HepG2 (cell line): Measurements from ENCODE around the gene FLAD1.
"Not testable (repeated sequence)": the region's sequence is repeated elsewhere in the genome, so short reads cannot be mapped to it uniquely, and the experiment has no call there.

Source experiments
- BRD4 ChIP-seq: sonication (generic); formaldehyde crosslinking; IDR thresholded peaks from 2 replicates; pipeline ENCODE4 v1.4.0; 2020; ENCODE audit warnings: missing genetic modification reagents
- ELF4 ChIP-seq: sonication (generic); formaldehyde crosslinking; IDR thresholded peaks from 2 replicates; pipeline ENCODE4 v1.5.0; 2020; ENCODE audit warnings: missing genetic modification reagents, mild to moderate bottlenecking, moderate library complexity, borderline replicate concordance
- FOXM1 ChIP-seq: sonication (generic); formaldehyde crosslinking; IDR thresholded peaks from 2 replicates; pipeline ENCODE4 v1.5.0; 2020; ENCODE audit warnings: missing genetic modification reagents
- HDAC1 ChIP-seq: sonication (generic); formaldehyde crosslinking; IDR thresholded peaks from 2 replicates; pipeline ENCODE4 v1.5.1; 2020; ENCODE audit warnings: mild to moderate bottlenecking, missing genetic modification reagents
- POLR2A ChIP-seq, 2 experiments: IDR thresholded peaks; 2 replicates each; pipeline ENCODE4 v1.6.1; 2011; ENCODE audit warnings: low read depth in 2 of 2, low read length in 2 of 2, mild to moderate bottlenecking in 1 of 2, moderate library complexity in 1 of 2; ENCODE audit not compliant: insufficient read depth in 1 of 2
- POLR2AphosphoS5 ChIP-seq: IDR thresholded peaks from 2 replicates; pipeline ENCODE4 v1.6.1; 2012; ENCODE audit warnings: low read depth, low read length
- SP1 ChIP-seq, 2 experiments: fragments of 450-650 bp in 1 of 2; sonication (generic) in 1 of 2; formaldehyde crosslinking in 1 of 2; IDR thresholded peaks; 2 replicates each; pipeline versions ENCODE4 v1.4.0 to v1.6.1; 2016 to 2020; ENCODE audit warnings: missing genetic modification reagents in 1 of 2
- TF ChIP-seq, protein P1 (sequence below): sonication (generic); formaldehyde crosslinking; IDR thresholded peaks from 2 replicates; pipeline ENCODE4 v1.4.0; 2020; ENCODE audit warnings: mild to moderate bottlenecking, missing genetic modification reagents, borderline replicate concordance
- TF ChIP-seq, protein P2 (sequence below): IDR thresholded peaks from 2 replicates; pipeline ENCODE4 v1.6.1; 2016; ENCODE audit warnings: mild to moderate bottlenecking

DNA sequence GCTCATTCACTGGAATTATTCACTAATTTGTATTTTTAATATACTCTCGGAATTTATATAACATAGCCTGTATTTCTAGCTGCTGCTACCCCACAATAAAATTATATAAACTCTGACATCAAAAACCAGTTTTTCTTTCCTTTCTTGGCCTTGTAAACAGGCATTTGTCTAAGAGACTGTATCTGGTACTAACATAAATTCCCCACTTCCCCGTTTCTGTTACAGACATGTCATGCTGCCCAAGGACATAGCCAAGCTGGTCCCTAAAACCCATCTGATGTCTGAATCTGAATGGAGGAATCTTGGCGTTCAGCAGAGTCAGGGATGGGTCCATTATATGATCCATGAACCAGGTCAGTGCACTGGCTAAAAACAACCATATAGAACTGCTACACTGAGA lies 5.4 kb upstream of the FLAD1 start:
- TF ChIP-seq SP1 (IDR thresholded peaks at IDR 0.05); SP1 (CRISPR knock-in tag; IDR thresholded peaks at IDR 0.05); FOXM1; HDAC1; ELF4; POLR2A (IDR thresholded peaks at IDR 0.05; ENCODE audit: insufficient read depth in 1 of 2, low read depth in 2 of 2, low read length in 2 of 2); BRD4 (CRISPR knock-in tag); POLR2AphosphoS5: not testable (repeated sequence)
- TF ChIP-seq, protein P1, sequence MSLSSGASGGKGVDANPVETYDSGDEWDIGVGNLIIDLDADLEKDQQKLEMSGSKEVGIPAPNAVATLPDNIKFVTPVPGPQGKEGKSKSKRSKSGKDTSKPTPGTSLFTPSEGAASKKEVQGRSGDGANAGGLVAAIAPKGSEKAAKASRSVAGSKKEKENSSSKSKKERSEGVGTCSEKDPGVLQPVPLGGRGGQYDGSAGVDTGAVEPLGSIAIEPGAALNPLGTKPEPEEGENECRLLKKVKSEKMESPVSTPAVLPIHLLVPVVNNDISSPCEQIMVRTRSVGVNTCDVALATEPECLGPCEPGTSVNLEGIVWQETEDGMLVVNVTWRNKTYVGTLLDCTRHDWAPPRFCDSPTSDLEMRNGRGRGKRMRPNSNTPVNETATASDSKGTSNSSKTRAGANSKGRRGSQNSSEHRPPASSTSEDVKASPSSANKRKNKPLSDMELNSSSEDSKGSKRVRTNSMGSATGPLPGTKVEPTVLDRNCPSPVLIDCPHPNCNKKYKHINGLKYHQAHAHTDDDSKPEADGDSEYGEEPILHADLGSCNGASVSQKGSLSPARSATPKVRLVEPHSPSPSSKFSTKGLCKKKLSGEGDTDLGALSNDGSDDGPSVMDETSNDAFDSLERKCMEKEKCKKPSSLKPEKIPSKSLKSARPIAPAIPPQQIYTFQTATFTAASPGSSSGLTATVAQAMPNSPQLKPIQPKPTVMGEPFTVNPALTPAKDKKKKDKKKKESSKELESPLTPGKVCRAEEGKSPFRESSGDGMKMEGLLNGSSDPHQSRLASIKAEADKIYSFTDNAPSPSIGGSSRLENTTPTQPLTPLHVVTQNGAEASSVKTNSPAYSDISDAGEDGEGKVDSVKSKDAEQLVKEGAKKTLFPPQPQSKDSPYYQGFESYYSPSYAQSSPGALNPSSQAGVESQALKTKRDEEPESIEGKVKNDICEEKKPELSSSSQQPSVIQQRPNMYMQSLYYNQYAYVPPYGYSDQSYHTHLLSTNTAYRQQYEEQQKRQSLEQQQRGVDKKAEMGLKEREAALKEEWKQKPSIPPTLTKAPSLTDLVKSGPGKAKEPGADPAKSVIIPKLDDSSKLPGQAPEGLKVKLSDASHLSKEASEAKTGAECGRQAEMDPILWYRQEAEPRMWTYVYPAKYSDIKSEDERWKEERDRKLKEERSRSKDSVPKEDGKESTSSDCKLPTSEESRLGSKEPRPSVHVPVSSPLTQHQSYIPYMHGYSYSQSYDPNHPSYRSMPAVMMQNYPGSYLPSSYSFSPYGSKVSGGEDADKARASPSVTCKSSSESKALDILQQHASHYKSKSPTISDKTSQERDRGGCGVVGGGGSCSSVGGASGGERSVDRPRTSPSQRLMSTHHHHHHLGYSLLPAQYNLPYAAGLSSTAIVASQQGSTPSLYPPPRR = not testable (repeated sequence)
- TF ChIP-seq, protein P2, sequence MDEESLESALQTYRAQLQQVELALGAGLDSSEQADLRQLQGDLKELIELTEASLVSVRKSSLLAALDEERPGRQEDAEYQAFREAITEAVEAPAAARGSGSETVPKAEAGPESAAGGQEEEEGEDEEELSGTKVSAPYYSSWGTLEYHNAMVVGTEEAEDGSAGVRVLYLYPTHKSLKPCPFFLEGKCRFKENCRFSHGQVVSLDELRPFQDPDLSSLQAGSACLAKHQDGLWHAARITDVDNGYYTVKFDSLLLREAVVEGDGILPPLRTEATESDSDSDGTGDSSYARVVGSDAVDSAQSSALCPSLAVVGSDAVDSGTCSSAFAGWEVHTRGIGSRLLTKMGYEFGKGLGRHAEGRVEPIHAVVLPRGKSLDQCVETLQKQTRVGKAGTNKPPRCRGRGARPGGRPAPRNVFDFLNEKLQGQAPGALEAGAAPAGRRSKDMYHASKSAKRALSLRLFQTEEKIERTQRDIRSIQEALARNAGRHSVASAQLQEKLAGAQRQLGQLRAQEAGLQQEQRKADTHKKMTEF (CRISPR knock-in tag) = not testable (repeated sequence)
